Lung (tissue), 12 donors: ENCODE results near the gene C5. TPM values are rescaled to one million over a fixed set of nuclear protein-coding genes. Genes with fewer than 3 reads are reported as not detected.

Experiments used
- ATAC-seq: fragments of 200-7000 bp; cut with Tn5 transposase; one replicate; pipeline ENCODE4 v1.9.1; 2020; ENCODE audit warnings: moderate number of reproducible peaks; ENCODE audit not compliant: insufficient read depth, low FRiP score
- DNase-seq, 3 donors: peaks; one replicate each; pipeline ENCODE4 v3.0.0-alpha.2; 2013 to 2017
- H3K27ac ChIP-seq, 2 donors: one replicate each; pipeline ENCODE4 v1.5.1; 2013; ENCODE audit warnings: mild to moderate bottlenecking in 2 of 2, moderate library complexity in 2 of 2, control low read depth in 1 of 2, inconsistent platforms in 1 of 2, low read depth in 1 of 2, low read length in 1 of 2
- H3K27me3 ChIP-seq, 3 donors: one replicate each; pipeline ENCODE4 v1.5.1; 2013; ENCODE audit warnings: low read length in 2 of 3; ENCODE audit not compliant: control insufficient read depth in 3 of 3, insufficient read depth in 3 of 3
- H3K36me3 ChIP-seq, 4 donors: one replicate each; pipeline ENCODE4 v1.5.1; 2013; ENCODE audit warnings: low read length in 4 of 4, mild to moderate bottlenecking in 1 of 4, moderate library complexity in 1 of 4; ENCODE audit not compliant: control insufficient read depth in 4 of 4, insufficient read depth in 4 of 4
- H3K4me1 ChIP-seq, 5 donors: one replicate each; pipeline ENCODE4 v1.5.1; 2013; ENCODE audit warnings: low read length in 5 of 5, mild to moderate bottlenecking in 2 of 5, moderate library complexity in 1 of 5; ENCODE audit not compliant: control insufficient read depth in 5 of 5, insufficient read depth in 5 of 5
- H3K4me3 ChIP-seq: one replicate; pipeline ENCODE4 v1.5.1; 2013; ENCODE audit warnings: mild to moderate bottlenecking, control low read depth, moderate library complexity
- H3K9ac ChIP-seq, 2 donors: one replicate each; pipeline ENCODE4 v1.5.1; 2013; ENCODE audit warnings: low read length in 2 of 2, control low read depth in 1 of 2; ENCODE audit not compliant: insufficient read depth in 1 of 2
- H3K9me3 ChIP-seq, 4 donors: one replicate each; pipeline ENCODE4 v1.5.1; 2013; ENCODE audit warnings: low read length in 3 of 4, mild to moderate bottlenecking in 1 of 4, moderate library complexity in 1 of 4; ENCODE audit not compliant: control insufficient read depth in 4 of 4, insufficient read depth in 3 of 4
- CTCF ChIP-seq: IDR thresholded peaks from 2 replicates; pipeline ENCODE4 v1.5.1; 2012; ENCODE audit warnings: mild to moderate bottlenecking; ENCODE audit errors: control extremely low read depth, extremely low read depth
- WGBS, 2 donors: extraction: QIAGEN DNeasy Blood & Tissue Kit; methylation state at CpG; one replicate each; pipeline ENCODE4 v1.1.7; 2013; 5-methylcytosine and 5-hydroxymethylcytosine counted together
- polyA plus RNA-seq, 2 donors: library from polyadenylated mRNA; stranded (reverse); fragments of 200-250 nt; gene quantifications; one replicate each; pipeline ENCODE4 v1.2.1, GENCODE V29; 2013
- total RNA-seq, 2 donors: library from RNA; depleted of rRNA in 1 of 2; stranded (reverse); fragments of >200 nt in 1 of 2; gene quantifications; one replicate each; pipeline ENCODE4 v1.2.1, GENCODE V29; 2014 to 2021
- donor health status: control.
- donor health status: control.
- donor health status: Bipolar disorder and iron deficiency.
- donor health status: healthy.
- donor health status: DM: yes; HTN: yes; CAD: no.

Gene C5
- total and polyA plus RNA-seq, 4 donors = 9.5 to 53.2 (median 13.1) TPM

DNA sequence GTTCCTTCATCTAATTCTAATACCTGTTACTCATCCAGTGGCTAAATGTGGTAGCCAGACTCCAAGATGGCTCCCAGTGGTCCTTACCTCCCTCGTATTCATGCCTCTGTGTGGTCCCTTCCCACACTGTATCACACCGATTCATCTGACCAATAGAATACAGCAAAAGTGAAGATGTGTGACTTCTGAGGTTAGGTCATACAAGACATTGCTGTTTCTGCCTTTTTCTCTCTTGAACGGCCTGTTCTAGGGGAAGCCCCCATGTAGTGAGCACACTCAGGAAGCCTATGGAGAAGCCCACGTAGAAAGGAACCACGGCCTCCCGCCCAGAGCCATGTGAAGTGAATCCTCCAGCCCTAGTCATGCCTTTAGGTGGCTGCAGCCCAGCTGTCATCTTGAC is 9.4 kb upstream of the C5 start:
- 79 to 84% methylated on average over 6 of the region's 6 CpGs for WGBS, 2 donors
- ATAC-seq = no peak
- Histone ChIP-seq H3K27me3 (no peaks in the 10 kb centered on the region), H3K9me3 (peaks cover 0 to 2% (median 0%) of the 10 kb centered on the region in 4 donors), H3K9ac (no peak overlapping the region), H3K36me3 (peaks cover 0 to 4% (median 0%) of the 10 kb centered on the region in 4 donors), H3K4me3 (no peak overlapping the region), H3K27ac (no peak overlapping the region), H3K4me1 (peaks cover 0 to 9% (median 0%) of the 10 kb centered on the region in 5 donors)
- no peak for TF ChIP-seq CTCF
- DNase-seq = no peak

- Histone ChIP-seq H3K36me3 (peaks cover 0 to 4% (median 0%) of the 10 kb centered on the region in 4 donors), H3K4me3 (no peak overlapping the region), H3K27ac (no peak overlapping the region), H3K27me3 (no peaks in the 10 kb centered on the region), H3K9ac (no peak overlapping the region), H3K9me3 (peaks cover 0 to 2% (median 0%) of the 10 kb centered on the region in 4 donors), H3K4me1 (peaks cover 0 to 9% (median 0%) of the 10 kb centered on the region in 5 donors)
- WGBS, 2 donors = 86 to 89% methylated on average over 5 of the region's 5 CpGs
- TF ChIP-seq CTCF = no peak
- DNase-seq (no peak), ATAC-seq (no peak)
These were observed 7.7 kb upstream of the C5 start for GRCh38 chr9:121057821-121058220.

GRCh38 chr9:121055642-121056143 is 5.6 kb upstream of the C5 start:
- ATAC-seq = no peak
- H3K27me3 ChIP-seq = no peaks in the 10 kb centered on the region

More at GRCh38 chr9:121055642-121056143, 5.6 kb upstream of the C5 start:
- TF ChIP-seq CTCF = no peak
- Histone ChIP-seq H3K4me1 (no peaks in the 10 kb centered on the region), H3K9ac (no peak overlapping the region), H3K9me3 (peaks cover 0 to 2% (median 0%) of the 10 kb centered on the region in 4 donors), H3K36me3 (peaks cover 0 to 4% (median 0%) of the 10 kb centered on the region in 4 donors), H3K27ac (no peak overlapping the region), H3K4me3 (no peak overlapping the region)
- DNase-seq = no peak
- 90% methylated on average over 2 of the region's 2 CpGs for WGBS, 2 donors
